ENCODE data around the gene TMEM41A.

The TMEM41A gene

GRCh38 chr3:185528532-185528931 is 29.7 kb upstream of the TMEM41A start:
- Histone ChIP-seq H3K79me2 (ENCODE audit: low read length) (no peaks in the 10 kb centered on the region), H3K27me3 (ENCODE audit: low read depth, low read length) (no peaks in the 10 kb centered on the region), H3K9me3 (ENCODE audit: insufficient read depth, low read length) (no peaks in the 10 kb centered on the region), H3K4me1 (ENCODE audit: low read length) (no peaks in the 10 kb centered on the region), H3K9ac (ENCODE audit: low read length) (no peak overlapping the region), H3K27ac (ENCODE audit: low read length) (no peak overlapping the region), H3K4me3 (ENCODE audit: low read length) (no peak overlapping the region), H3K36me3 (replicated peaks; ENCODE audit: low read depth, low read length) (no peaks in the 10 kb centered on the region), H2AFZ (ENCODE audit: low read depth, low read length) (no peak overlapping the region), H3K4me2 (ENCODE audit: low read length) (no peak overlapping the region), H4K20me1 (ENCODE audit: insufficient read depth, low read length) (no peaks in the 10 kb centered on the region)
- no peak for TF ChIP-seq EZH2phosphoT487 (IDR thresholded peaks at IDR 0.05; ENCODE audit: low read depth)
- TF ChIP-seq, protein P1, sequence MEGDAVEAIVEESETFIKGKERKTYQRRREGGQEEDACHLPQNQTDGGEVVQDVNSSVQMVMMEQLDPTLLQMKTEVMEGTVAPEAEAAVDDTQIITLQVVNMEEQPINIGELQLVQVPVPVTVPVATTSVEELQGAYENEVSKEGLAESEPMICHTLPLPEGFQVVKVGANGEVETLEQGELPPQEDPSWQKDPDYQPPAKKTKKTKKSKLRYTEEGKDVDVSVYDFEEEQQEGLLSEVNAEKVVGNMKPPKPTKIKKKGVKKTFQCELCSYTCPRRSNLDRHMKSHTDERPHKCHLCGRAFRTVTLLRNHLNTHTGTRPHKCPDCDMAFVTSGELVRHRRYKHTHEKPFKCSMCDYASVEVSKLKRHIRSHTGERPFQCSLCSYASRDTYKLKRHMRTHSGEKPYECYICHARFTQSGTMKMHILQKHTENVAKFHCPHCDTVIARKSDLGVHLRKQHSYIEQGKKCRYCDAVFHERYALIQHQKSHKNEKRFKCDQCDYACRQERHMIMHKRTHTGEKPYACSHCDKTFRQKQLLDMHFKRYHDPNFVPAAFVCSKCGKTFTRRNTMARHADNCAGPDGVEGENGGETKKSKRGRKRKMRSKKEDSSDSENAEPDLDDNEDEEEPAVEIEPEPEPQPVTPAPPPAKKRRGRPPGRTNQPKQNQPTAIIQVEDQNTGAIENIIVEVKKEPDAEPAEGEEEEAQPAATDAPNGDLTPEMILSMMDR (IDR thresholded peaks at IDR 0.05; ENCODE audit: low read depth, low read length): no peak

DNA sequence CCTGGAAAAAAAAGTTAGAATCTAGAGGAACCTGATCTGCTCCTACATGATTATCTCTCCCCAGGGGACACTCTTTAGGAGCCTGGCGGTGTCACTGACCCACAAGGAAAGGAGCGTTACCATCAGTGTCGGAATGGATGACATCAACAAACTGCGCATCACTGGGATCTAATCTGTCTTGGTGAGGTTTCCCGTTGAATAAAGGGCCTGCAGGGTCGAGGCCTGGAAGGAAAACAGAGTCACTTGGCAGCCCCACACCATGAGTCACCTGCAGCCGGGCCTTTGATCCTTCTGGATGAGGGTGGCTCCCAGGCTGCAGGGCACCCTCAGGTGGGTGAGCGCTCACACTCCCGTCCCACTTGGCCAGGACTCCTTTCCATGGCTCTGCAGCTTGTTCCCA is 28.5 kb upstream of the TMEM41A start:
- Histone ChIP-seq H3K4me2 (ENCODE audit: low read length) (no peak overlapping the region), H3K36me3 (replicated peaks; ENCODE audit: low read depth, low read length) (no peaks in the 10 kb centered on the region), H3K27me3 (ENCODE audit: low read depth, low read length) (no peaks in the 10 kb centered on the region; the same call in 1 of the 2 replicates), H3K4me3 (ENCODE audit: low read length) (no peak overlapping the region), H3K79me2 (ENCODE audit: low read length) (no peaks in the 10 kb centered on the region), H4K20me1 (ENCODE audit: insufficient read depth, low read length) (no peaks in the 10 kb centered on the region), H3K4me1 (ENCODE audit: low read length) (no peaks in the 10 kb centered on the region), H3K9me3 (ENCODE audit: insufficient read depth, low read length) (no peaks in the 10 kb centered on the region), H3K27ac (ENCODE audit: low read length) (no peak overlapping the region), H2AFZ (ENCODE audit: low read depth, low read length) (no peak overlapping the region), H3K9ac (ENCODE audit: low read length) (no peak overlapping the region)
- TF ChIP-seq, protein P1 (IDR thresholded peaks at IDR 0.05; ENCODE audit: low read depth, low read length): no peak
- TF ChIP-seq EZH2phosphoT487 (IDR thresholded peaks at IDR 0.05; ENCODE audit: low read depth): no peak

DNA sequence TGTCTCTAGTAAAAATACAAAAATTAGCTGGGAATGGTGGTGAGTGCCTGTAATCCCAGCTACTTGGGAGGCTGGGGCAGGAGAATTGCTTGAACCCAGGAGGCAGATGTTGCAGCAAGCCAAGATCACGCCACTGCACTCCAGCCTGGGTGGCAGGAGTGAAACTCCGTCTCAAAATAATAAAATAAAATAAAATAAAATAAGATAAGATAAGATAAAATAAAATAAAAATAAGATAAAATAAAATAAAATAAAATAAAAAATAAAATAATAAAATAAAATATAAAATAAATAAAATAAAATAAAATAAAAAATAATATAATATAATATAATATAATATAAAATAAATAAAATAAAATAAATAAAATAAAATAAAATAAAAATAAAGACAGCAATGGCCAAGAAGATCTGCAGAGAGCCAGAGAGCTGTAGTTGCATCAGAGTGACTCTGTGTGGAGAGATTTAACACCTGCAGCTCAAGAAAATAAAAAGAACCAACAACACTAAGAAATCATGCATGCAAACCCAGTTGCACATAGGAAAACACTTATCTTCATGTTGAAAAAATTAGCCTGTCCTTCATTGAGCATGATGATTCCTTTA is 27.6 kb upstream of the TMEM41A start:
- no peaks in the 10 kb centered on the region for H4K20me1 ChIP-seq (ENCODE audit: insufficient read depth, low read length)
- no peak overlapping the region for H3K9ac ChIP-seq (ENCODE audit: low read length)
- H3K27me3 ChIP-seq (ENCODE audit: low read depth, low read length): peaks cover 6% of the 10 kb centered on the region; the same call in 1 of the 2 replicates
- no peak overlapping the region for H3K4me2 ChIP-seq (ENCODE audit: low read length)
- H3K4me3 ChIP-seq (ENCODE audit: low read length): no peak overlapping the region
- no peaks in the 10 kb centered on the region for H3K79me2 ChIP-seq (ENCODE audit: low read length)
- no peak for TF ChIP-seq EZH2phosphoT487 (IDR thresholded peaks at IDR 0.05; ENCODE audit: low read depth)
- TF ChIP-seq, protein P1 (IDR thresholded peaks at IDR 0.05; ENCODE audit: low read depth, low read length): no peak
- no peaks in the 10 kb centered on the region for H3K9me3 ChIP-seq (ENCODE audit: insufficient read depth, low read length)
- H2AFZ ChIP-seq (ENCODE audit: low read depth, low read length): no peak overlapping the region
- no peaks in the 10 kb centered on the region for H3K36me3 ChIP-seq (replicated peaks; ENCODE audit: low read depth, low read length)
- H3K27ac ChIP-seq (ENCODE audit: low read length): no peak overlapping the region
- no peaks in the 10 kb centered on the region for H3K4me1 ChIP-seq (ENCODE audit: low read length)

DNA sequence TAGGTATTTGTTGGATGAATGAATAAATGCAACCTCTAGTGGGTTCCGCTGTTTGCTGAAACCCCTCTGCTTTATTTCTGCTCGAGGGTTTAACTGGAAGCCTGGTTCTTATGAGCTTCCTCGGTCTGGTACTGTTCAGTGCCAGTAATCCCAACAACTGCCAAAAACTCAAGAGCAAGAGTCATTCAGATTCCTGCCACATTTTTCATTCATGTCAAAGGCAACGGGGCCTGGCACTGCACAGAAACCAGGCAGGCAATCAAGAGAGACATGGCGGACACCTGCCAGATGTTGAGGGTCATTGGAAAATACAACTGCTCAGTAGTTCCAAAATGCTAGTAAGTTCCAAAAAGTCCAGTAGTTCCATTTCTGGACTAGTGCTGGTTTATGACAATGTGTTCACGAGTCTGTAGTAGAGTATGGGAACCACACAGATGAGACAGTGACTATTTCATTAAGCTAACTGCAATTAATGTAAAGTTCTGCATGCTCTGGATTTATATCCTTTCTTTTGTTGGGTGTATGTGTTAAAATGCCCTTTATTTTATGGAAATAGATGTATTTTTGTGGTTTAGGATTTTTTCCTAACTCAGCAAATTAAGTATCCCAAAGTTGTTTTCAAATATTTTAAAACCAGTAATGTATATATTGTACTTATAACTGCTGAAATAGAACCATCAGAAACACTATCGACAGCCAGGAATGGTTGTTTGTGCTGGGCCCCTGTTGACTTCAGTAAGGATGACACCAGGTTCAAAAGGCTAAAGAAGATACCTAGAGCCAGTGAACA is 22.7 kb upstream of the TMEM41A start:
- no peaks in the 10 kb centered on the region for H4K20me1 ChIP-seq (ENCODE audit: insufficient read depth, low read length)
- TF ChIP-seq, protein P1 (IDR thresholded peaks at IDR 0.05; ENCODE audit: low read depth, low read length): no peak
- TF ChIP-seq EZH2phosphoT487 (IDR thresholded peaks at IDR 0.05; ENCODE audit: low read depth): no peak
- H3K27me3 ChIP-seq (ENCODE audit: low read depth, low read length): peaks cover 9% of the 10 kb centered on the region; the same call in 1 of the 2 replicates
- no peak overlapping the region for H2AFZ ChIP-seq (ENCODE audit: low read depth, low read length)
- H3K27ac ChIP-seq (ENCODE audit: low read length): no peak overlapping the region
- H3K4me3 ChIP-seq (ENCODE audit: low read length): no peak overlapping the region
- no peaks in the 10 kb centered on the region for H3K9me3 ChIP-seq (ENCODE audit: insufficient read depth, low read length)
- H3K4me1 ChIP-seq (ENCODE audit: low read length): no peaks in the 10 kb centered on the region
- H3K79me2 ChIP-seq (ENCODE audit: low read length): no peaks in the 10 kb centered on the region
- no peak overlapping the region for H3K4me2 ChIP-seq (ENCODE audit: low read length)
- no peak overlapping the region for H3K9ac ChIP-seq (ENCODE audit: low read length)
- H3K36me3 ChIP-seq (replicated peaks; ENCODE audit: low read depth, low read length): no peaks in the 10 kb centered on the region

Data from OCI-LY3 (cell line).